Stimulated activated CD4-positive, alpha-beta T cell treated with anti-CD3 and anti-CD28 coated beads, Interleukin-12 subunit alpha, Interleukin-12 subunit beta, amount 100 ng/mL, for 4 hours (primary cell): ENCODE results near the gene LDLRAD3.

Experiments
- DNase-seq: peaks from one replicate; pipeline ENCODE4 v3.0.0-alpha.2; 2020

The LDLRAD3 gene

DNA sequence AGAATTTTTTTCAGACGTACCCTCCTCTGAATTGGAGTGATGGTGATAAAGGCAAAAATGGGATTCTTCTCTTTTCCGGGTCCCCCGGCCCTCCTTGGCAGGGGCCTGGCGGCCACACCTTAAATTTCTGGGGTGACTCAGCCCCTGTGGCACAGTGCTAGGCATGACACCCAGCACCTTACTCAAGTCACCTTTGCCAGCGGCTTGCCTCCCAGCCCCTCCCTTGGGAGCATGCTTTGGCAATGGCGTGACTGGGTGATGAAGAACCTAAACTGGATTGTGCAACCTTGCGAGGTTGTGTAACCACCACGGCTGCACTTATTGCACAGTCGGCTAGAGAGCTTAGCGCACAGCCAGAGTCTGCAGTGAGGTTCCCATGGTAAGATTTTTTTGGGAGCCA lies 16.2 kb upstream of the LDLRAD3 start:
- DNase-seq: no peak

DNA sequence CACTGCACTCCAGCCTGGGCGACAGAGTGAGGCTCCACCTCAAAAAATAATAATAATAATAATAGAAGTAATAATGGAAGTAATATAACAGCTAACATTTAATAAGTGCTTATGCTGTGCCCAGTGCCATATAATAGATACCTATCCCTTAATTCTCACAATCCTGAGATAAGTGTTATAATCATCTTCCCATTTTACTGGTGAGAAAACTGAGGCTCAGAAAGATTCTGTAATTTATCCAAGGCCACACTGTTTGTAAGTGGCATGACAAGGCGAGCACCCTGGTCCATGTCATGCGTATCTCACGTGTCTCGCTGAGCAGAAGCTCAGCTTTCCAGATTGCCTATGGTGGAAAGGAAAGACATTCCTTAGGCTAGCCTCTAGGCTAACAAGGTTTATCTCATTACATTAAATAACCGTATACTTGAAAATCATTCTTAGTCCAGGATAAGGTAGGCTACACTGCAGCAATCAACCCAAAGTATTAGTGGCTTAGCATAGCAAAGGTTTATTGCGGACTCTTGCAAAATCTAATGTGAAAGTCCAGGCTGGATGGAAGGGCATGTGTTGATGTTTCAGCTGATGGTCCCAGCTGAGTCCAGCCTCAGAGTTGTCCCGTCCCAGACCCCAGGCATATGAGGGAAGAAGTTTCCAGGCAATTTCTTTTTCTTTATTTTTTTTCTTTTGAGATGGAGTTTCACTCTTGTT lies 15.0 kb upstream of the LDLRAD3 start:
- no peak for DNase-seq

DNA sequence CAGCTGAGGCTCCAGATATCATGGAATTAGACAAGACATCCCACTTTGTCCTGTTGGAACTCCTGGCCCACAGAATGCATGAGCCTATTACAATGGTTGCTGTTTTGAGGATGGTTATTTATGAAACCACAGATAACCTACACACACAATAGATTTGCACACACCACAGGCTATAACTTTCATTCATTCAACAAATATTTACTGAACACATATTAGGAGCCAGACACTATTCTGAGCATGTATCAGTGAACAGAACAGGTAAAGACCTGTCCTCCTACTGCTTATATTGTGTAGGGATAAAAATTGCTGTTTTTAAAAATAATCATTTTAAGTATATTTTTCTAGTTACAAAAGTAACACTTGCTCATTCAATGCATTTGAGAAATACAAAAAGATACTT lies 13.4 kb upstream of the LDLRAD3 start:
- no peak for DNase-seq

DNA sequence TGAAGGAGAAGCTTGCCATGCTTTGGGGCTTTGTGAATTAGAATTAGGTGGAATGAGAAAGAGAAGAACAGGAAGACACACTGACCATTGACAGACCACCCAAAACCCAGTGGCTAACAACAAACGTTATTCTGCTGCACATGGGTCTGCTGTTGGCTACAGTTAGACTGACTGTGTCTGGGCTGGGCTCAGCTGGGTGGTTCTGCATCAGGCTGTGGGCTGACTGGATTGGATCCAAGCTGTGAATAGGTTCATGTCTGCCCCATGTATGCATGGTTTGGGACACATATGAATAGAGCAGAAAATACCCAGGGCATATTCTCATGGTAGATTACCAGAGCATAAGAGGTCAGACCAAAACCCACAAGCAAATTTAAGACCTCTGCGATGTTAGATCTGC lies 11.7 kb upstream of the LDLRAD3 start:
- DNase-seq: no peak

DNA sequence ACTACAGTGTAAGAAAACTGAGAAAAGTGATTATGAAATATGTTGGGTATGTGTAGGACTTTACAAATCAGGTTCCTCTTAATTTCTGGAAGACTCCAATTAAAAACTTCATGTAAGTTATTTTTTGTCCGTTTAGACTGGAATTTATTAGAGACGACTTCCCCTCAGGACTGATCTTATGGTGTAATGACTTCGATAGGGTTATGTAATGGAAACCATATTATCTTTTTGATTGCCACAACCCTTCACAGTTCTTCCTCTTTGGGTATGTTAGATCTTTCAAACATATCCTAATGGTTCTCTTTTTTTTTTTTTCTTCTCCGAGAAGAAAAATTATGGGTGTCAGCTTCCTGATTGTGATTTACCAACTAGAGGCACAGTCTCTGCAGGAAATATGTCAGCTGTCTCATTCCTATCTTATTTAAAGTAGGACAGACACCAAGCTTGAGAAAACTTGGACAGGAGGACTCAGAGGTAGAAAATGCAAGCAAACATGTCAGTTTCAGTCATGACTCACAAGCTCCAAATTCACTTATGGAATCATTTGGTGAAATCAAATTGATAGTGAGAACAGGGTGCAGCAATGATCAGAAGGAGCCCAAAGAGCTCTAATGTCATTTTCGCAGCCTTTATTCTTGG lies 11.1 kb upstream of the LDLRAD3 start:
- DNase-seq: no peak

DNA sequence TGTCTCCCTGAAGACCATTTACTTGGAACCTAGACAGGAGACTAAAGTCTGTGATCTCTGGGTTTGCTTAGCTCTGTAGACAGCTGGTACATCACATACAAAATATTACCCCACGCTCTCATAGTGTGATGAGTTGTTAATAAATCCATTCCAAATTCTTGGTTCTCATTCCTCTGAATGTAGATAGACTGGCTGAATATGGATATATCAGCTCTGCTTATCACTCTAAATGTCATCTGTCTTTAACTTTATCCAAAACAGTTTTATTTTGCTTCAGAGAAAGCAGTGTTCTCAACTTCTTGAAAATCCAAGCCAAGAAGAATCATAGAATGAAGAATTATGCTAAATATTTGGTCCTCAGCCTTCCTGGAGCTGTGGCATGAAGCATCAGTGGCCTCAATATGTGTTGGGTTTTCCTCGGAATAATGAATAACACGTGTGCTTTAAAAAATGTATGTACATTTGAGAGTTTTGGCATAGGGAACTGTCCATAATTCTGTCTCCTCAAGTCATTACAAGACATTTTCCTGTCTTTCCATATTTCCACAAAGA lies 10.5 kb upstream of the LDLRAD3 start:
- DNase-seq: no peak

DNA sequence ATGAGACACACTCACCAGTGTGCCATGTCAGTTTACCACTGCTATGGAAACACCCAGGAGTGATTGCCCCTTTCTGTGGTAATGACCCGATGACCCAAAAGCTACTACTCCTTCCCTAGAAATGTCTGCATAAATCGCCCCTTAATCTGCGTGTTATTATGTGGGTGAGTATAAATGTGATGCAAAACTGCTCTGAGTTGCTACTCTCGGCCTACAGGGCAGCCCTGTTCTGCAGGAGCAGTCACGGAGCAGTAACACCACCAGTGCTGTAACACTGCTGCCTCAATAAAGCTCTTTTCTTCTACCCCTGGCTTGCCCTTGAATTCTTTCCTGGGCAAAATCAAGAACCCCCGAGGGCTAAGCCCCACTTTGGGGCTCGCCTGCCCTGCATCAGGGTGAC lies 9.6 kb upstream of the LDLRAD3 start:
- no peak for DNase-seq

DNA sequence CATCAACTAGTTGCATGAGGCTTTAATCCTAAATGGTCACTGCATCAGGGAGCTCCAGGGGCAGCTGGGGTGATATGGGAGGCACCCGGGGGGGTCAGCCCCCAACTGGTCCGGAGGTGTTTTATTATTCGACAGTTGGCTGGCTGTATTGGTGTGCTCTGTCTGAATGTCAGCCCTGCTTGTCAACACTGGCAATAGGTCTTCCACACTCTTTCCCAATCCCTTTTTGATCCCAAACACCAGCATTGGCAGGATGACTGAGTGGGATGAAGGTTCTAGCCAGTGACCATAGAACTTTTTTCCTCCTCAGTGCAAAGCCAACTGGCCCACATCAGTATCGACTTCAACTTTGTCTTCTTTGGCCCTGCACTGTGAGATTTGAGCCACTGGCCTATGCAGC lies 8.9 kb upstream of the LDLRAD3 start:
- DNase-seq: no peak

DNA sequence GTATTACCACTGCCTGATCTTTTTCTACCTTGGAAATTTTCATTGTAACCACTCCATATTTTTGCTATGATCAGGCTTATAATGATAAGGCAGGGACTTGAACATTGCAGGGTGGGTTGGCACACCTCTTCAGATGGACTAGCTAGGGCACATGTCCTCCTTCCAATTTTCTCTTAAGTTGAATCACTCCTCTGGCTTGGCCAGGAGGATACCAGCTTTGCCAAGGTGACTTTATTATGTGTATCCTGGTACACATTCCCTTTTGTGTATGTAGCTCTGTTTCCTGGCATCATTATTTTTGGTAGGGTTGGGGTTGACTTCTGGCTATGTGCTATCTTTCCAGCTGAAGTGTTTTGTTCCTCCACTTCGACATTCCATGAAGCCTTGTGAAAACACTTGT lies 8.5 kb upstream of the LDLRAD3 start:
- no peak for DNase-seq

- DNase-seq: no peak
Measured at GRCh38 chr11:35937111-35937510, 6.8 kb upstream of the LDLRAD3 start.

GRCh38 chr11:35937700-35938099 lies 6.2 kb upstream of the LDLRAD3 start:
- DNase-seq: no peak

GRCh38 chr11:35938231-35938630 lies 5.6 kb upstream of the LDLRAD3 start:
- no peak for DNase-seq

- DNase-seq: no peak
Measured at GRCh38 chr11:35943309-35943708, 553 bp upstream of the LDLRAD3 start.

GRCh38 chr11:35944503-35945136 lies 758 bp downstream of the LDLRAD3 start:
- no peak for DNase-seq

GRCh38 chr11:35945137-35945518 lies 1.3 kb downstream of the LDLRAD3 start:
- DNase-seq: no peak

DNA sequence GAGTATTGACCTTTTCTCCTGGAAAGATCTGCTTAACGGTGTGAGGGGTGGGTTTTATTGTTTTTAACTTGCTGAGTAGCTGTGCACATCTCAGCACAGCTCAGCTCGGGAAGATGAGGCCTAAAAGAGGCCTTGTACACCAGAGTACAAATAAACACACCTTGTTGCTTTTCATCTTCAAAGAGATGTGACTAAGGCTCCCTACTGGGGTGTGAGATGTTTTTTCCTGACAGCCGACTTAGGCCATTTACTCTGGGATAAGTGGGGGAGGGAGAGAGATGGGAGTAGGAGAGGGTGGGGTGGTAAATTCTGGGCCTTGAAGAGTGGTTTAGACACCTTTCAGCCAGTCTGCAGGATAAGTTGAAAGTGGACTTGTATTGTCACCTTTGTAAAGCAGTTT lies 2.9 kb downstream of the LDLRAD3 start:
- DNase-seq: no peak

DNA sequence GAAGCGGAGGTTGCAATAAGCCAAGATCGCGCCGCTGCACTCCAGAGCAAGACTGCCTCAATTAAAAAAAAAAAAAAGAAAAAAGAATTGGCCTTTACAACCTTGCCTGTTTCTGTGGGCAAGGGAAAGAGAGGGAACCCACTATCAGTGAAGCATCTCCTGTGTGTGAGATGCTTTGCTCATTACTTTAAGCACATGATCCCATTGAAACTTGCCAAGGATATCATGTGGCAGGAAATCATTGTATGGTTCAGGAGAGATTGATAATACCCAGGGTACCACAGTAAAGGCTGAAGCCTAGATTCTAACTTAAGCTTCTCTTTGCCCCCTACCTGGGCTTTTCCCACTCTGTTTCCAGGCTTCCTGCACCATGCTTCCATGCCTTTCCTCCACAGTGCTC lies 3.6 kb downstream of the LDLRAD3 start:
- DNase-seq: no peak

DNA sequence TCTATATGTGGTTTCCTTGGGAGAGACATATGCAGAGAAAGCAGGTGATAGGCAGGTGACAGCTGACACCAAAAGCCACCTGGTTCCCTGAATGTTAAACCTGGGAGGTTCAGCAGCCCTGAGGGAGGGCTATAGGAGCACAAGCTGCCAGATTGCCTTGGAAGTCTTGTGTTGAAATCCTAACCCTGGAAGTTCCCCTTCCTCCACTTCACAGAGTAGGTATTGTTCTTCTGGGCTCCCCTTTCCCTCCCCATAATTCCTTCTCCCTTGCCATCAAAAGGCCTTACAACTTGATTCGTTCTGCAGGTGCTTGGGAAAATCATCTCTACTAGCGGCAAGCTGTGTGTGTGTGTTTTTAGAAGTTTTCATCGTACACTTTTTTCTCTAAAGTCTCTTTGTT lies 5.4 kb downstream of the LDLRAD3 start:
- no peak for DNase-seq

DNA sequence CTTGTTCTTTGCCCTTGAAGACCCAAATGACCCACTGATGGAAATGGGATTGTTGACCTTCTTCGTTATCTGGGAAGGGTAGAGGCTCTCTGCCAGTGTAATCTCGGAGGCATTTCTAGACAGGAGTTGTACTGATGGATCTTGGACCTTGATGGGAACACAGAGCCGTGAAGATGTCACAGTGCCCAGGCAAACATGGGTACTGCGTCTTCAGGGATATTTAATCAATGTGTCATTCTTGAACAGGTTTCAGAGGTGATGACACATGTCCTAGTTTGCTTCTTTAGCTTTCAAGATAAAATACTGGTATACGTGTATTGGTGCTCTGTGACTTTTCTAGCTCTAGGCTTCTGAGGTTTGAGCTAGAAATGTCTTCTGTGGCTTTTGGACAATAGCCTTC lies 6.2 kb downstream of the LDLRAD3 start:
- DNase-seq: no peak

DNA sequence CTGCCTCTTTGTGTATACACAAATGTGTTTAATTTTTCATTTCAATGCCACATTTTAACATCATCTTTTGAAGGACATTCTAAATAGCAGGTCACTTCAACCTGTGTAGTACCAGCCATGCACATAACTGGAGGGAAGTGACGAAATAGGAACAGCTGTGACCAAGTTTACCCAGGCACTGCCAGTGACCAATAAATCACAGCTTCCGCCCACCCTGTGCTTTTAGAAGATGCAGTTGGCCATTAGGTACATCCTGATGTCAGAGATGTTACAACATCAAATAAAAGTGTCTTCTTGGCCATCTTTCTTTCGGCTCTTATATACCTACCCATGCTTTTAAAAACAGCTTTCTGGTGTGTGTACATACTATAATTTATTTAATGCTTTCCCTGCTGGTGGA lies 7.8 kb downstream of the LDLRAD3 start:
- no peak for DNase-seq

- DNase-seq: no peak
Measured at GRCh38 chr11:35953081-35953760, 9.4 kb downstream of the LDLRAD3 start.

GRCh38 chr11:35954205-35954604 lies 10.3 kb downstream of the LDLRAD3 start:
- DNase-seq: no peak

GRCh38 chr11:35955636-35956035 lies 11.8 kb downstream of the LDLRAD3 start:
- DNase-seq: no peak
